GM18508 (cell line): Measurements from ENCODE around the gene ISLR.
"Not testable (repeated sequence)": the region's sequence is repeated elsewhere in the genome, so short reads cannot be mapped to it uniquely, and the experiment has no call there.

ENCODE experiments used
- ATAC-seq: cut with Tn5 transposase; IDR thresholded peaks from one replicate; pipeline ENCODE4 v1.9.1; 2021; ENCODE audit warnings: moderate number of reproducible peaks; ENCODE audit not compliant: insufficient read depth, unreplicated experiment

The ISLR gene

DNA sequence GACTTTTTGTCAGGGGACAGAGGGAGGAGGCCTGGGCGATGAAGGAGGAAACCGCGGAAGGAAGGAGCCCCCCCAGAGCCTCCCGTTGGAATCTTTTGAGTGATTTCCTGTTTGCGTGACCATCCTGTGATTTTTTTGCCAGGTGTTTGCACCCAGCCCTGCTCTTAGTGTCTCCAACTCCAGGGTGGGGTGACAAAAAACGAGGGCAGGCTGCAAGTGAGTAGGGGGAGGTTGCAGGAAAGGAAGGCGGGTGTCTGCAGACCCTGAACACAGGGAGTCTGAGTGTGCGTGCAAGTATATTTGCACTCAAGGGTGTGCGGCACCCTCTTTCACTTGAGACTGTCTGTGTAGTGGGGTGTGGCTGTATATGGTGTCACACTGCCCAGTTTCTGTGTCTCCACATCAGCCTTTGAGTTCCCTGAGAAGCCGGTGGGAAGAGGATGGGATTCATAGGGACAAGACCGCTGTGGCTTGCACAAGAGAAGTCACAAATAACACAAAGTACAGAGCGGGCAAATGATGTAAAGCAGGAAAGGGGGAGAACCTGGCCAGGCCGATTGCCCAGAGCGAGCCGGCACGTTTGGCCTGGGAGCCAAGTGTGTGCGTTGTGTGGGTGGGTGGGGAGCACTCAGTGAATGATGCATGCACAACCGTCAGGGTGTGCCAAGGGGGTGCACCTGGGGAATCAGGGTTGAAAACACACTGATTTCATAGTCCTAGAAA lies 36.5 kb upstream of the ISLR start:
- ATAC-seq, result no peak

- no peak for ATAC-seq
These were observed 36.0 kb upstream of the ISLR start for GRCh38 chr15:74137537-74137894.

GRCh38 chr15:74138642-74139041 lies 34.9 kb upstream of the ISLR start:
- ATAC-seq, result no peak

DNA sequence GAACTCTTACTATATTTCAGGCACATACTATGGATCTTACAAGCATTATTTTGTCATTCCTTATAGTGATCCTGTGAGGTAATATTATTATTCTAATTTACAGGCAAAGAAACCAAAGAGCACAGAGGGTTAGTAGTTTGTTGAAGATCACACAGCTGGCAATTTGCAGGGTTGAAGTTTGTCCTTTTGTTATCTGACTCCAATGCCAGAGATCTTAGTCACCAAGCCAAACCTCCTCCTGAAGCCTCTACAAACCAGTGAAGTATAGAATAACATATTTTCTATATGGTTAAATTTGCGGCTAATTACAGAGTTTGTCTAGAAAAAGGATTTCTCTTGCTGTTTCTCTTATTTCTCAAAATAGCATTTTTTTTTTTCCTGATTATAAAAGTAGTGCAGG lies 31.9 kb upstream of the ISLR start:
- no peak for ATAC-seq

GRCh38 chr15:74144153-74144775 lies 29.2 kb upstream of the ISLR start:
- ATAC-seq, result no peak

- ATAC-seq, result no peak
These were observed 27.2 kb upstream of the ISLR start for GRCh38 chr15:74146277-74146800.

GRCh38 chr15:74147051-74147450 lies 26.5 kb upstream of the ISLR start:
- no peak for ATAC-seq

- no peak for ATAC-seq
These were observed 17.6 kb upstream of the ISLR start for GRCh38 chr15:74155766-74156417.

GRCh38 chr15:74156678-74157411 lies 16.7 kb upstream of the ISLR start:
- ATAC-seq, result no peak

- no peak for ATAC-seq
These were observed 15.4 kb upstream of the ISLR start for GRCh38 chr15:74157868-74158827.

- ATAC-seq, result no peak
These were observed 14.5 kb upstream of the ISLR start for GRCh38 chr15:74158855-74159650.

DNA sequence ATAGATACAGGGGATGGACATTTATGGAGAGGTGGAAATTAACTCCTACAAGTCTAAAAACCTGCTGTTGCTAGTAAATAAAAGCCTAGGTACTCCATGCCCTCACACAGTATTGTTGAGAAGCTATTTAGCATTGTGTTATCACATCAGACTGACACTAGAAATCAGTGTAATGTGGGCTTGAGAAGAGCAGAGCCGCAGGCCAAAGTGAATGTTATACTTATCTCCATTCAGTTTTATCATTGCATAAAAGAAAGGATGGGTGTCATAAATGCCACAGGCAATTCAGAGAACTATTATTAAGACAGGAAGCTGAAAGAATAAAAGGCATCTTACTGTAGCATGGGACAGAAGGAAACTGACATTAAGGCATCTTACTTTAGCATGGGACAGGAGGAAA lies 13.7 kb upstream of the ISLR start:
- ATAC-seq, result no peak

DNA sequence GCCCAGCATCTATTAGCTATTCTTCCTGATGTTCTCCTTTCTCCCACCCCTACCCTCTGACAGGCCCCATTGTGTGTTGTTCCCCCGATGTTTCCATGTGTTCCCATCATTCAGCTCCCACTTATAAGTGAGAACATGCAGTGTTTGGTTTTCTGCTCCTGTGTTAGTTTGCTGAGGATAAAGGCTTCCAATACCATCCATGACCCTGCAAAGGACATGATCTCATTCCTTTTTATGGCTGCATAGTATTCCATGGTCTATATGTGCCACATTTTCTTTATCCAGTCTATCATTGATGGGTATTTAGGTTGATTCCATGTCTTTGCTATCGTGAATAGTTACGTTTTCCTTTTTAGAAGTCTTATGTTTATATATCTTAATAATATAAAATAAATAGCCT lies 13.1 kb upstream of the ISLR start:
- ATAC-seq, result not testable (repeated sequence)

- not testable (repeated sequence) for ATAC-seq
These were observed 11.3 kb upstream of the ISLR start for GRCh38 chr15:74162195-74162536.

- no peak for ATAC-seq
These were observed 8.0 kb upstream of the ISLR start for GRCh38 chr15:74165461-74165860.

DNA sequence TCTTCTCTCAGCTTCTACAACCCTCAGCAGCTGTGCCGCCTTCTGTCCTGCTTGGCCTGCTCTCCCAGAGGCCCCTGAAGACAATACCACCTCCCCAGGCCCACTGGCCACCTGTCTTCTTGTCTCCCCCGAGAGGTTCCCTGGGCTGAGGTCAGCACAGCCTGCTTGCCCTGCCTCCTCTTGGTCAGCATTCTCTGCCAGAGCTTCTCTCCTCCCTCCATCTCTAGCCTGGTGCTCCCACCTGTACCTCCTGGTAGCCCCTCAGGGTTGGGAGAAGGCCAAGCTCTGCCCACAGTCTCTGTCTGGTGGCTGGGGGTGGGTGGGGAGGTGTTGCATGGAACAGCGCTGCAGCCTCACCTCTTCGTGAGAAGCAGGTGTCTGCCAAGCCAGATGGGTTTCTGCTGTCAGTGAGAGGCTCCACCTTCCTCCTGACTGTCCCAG lies 5.6 kb upstream of the ISLR start:
- no peak for ATAC-seq

DNA sequence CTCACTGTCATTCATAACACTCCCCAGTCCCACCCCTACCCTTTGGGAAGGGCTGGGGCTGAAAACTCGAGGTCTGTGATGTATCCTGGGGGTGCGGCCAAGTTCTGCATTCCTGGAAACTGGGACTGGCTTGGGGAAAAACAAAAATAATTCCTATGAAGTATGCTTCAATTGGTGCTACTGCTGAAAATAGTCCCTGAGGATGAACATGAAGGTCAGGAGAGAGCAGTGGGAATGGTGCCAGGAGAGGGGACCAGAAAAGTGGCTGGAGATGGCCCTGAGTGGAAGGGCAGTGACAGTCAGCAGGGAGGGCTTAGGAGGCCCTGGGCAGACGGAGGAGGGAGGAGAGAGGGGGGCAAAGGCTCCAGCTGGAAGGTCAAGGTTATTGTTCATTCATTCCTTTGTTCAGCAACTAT lies 4.8 kb upstream of the ISLR start:
- no peak for ATAC-seq

GRCh38 chr15:74170071-74170844 lies 3.3 kb upstream of the ISLR start:
- no peak for ATAC-seq
